Osteoblast (primary cell): ENCODE data around the gene PLA2G6. TPM values are rescaled to one million over a fixed set of nuclear protein-coding genes. Genes with fewer than 3 reads are reported as not detected.
"Not testable (repeated sequence)": the region's sequence is repeated elsewhere in the genome, so short reads cannot be mapped to it uniquely, and the experiment has no call there.

Experiments used
- DNase-seq: peaks from one replicate; pipeline ENCODE4 v3.0.0; 2011; ENCODE audit warnings: low spot score, mixed read lengths; ENCODE audit not compliant: insufficient read length; ENCODE audit errors: missing footprints
- H2AFZ ChIP-seq: 2 replicates; pipeline ENCODE4 v1.6.0; 2011; ENCODE audit warnings: mild to moderate bottlenecking, low read length
- H3K27ac ChIP-seq: 2 replicates; pipeline ENCODE4 v1.5.1; 2011; ENCODE audit warnings: mild to moderate bottlenecking, low read depth, low read length, moderate library complexity
- H3K27me3 ChIP-seq: 2 replicates; pipeline ENCODE4 v1.6.0; 2012; ENCODE audit warnings: mild to moderate bottlenecking, control low read depth, inconsistent platforms, low read length, moderate library complexity; ENCODE audit not compliant: insufficient read depth
- H3K36me3 ChIP-seq: 2 replicates; pipeline ENCODE4 v1.5.1; 2011; ENCODE audit warnings: mild to moderate bottlenecking, low read length, control low read depth, moderate library complexity; ENCODE audit not compliant: insufficient read depth
- H3K4me1 ChIP-seq: 2 replicates; pipeline ENCODE4 v1.5.1; 2011; ENCODE audit warnings: mild to moderate bottlenecking, low read length, control low read depth, moderate library complexity; ENCODE audit not compliant: insufficient read depth
- H3K4me2 ChIP-seq: 2 replicates; pipeline ENCODE4 v1.6.0; 2011; ENCODE audit warnings: mild to moderate bottlenecking, low read length; ENCODE audit not compliant: insufficient read depth
- H3K4me3 ChIP-seq: fragments of 200-600 bp; sonication (generic); 3 replicates; pipeline ENCODE4 v1.5.1; 2012; ENCODE audit warnings: mild to moderate bottlenecking, low read length, inconsistent platforms; ENCODE audit not compliant: insufficient read depth
- H3K79me2 ChIP-seq: 2 replicates; pipeline ENCODE4 v1.6.0; 2012; ENCODE audit warnings: mild to moderate bottlenecking, low read length, control low read depth, inconsistent platforms; ENCODE audit not compliant: insufficient read depth
- H3K9me3 ChIP-seq: 2 replicates; pipeline ENCODE4 v1.5.1; 2011; ENCODE audit warnings: low read depth, low read length, control low read depth
- H4K20me1 ChIP-seq: 2 replicates; pipeline ENCODE4 v1.6.0; 2012; ENCODE audit warnings: mild to moderate bottlenecking, low read length, control low read depth; ENCODE audit not compliant: insufficient read depth
- total RNA-seq: library from RNA; depleted of rRNA; stranded (reverse); fragments of >200 nt; gene quantifications from 2 replicates; pipeline ENCODE4 v1.2.3, GENCODE V29; 2012
- TF ChIP-seq, protein P1 (sequence below): IDR thresholded peaks from 2 replicates; pipeline ENCODE4 v1.5.1; 2011; ENCODE audit warnings: mild to moderate bottlenecking, low read depth, low read length, moderate library complexity; ENCODE audit errors: extremely low read depth

Gene PLA2G6
- total RNA-seq, 1 donor = 12.3 TPM

DNA sequence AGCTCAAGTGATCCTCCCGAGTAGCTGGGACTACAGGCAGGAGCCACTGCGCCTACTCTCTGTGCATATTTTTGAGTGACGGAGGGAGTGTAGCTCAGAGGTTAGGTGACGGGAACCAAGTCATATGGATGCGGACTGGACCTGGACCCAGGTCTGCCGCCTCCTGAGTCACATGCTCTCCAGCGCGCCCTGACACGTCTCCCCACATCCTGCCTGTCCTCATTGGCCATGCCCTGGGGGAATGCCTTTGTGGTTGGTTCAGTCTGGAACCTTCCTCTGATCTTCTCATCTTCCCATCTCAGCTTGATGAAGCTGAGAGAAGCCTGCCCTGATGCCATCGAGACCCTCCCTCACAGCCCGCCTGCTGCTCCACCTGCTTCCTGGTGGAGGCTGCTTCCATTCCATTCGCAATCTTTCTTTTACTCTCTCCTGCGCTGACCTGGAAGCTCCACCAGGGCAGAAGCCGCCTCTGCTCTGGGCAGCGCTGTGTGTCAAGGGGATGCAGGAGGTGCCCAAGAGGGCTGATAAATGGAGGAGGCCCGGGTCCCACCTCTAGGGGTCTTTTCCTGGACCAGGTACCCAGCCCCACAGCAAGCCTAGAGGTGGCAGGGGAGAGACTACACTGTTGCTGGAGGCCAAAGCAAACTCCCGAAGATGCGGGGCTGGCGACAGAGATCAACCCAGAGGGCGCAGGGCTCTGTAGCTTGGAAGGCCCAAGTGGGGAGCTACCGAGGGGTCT, 57.2 kb downstream of the PLA2G6 start:
- Histone ChIP-seq H3K27ac (no peak overlapping the region), H3K79me2 (no peaks in the 10 kb centered on the region), H3K4me2 (no peak overlapping the region), H3K4me3 (no peak overlapping the region), H3K27me3 (no peaks in the 10 kb centered on the region), H4K20me1 (no peaks in the 10 kb centered on the region), H3K9me3 (no peaks in the 10 kb centered on the region), H2AFZ (no peak overlapping the region), H3K4me1 (no peaks in the 10 kb centered on the region), H3K36me3 (no peaks in the 10 kb centered on the region)
- peak; percentile 79 for DNase-seq
- TF ChIP-seq, protein P1, sequence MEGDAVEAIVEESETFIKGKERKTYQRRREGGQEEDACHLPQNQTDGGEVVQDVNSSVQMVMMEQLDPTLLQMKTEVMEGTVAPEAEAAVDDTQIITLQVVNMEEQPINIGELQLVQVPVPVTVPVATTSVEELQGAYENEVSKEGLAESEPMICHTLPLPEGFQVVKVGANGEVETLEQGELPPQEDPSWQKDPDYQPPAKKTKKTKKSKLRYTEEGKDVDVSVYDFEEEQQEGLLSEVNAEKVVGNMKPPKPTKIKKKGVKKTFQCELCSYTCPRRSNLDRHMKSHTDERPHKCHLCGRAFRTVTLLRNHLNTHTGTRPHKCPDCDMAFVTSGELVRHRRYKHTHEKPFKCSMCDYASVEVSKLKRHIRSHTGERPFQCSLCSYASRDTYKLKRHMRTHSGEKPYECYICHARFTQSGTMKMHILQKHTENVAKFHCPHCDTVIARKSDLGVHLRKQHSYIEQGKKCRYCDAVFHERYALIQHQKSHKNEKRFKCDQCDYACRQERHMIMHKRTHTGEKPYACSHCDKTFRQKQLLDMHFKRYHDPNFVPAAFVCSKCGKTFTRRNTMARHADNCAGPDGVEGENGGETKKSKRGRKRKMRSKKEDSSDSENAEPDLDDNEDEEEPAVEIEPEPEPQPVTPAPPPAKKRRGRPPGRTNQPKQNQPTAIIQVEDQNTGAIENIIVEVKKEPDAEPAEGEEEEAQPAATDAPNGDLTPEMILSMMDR = no peak

DNA sequence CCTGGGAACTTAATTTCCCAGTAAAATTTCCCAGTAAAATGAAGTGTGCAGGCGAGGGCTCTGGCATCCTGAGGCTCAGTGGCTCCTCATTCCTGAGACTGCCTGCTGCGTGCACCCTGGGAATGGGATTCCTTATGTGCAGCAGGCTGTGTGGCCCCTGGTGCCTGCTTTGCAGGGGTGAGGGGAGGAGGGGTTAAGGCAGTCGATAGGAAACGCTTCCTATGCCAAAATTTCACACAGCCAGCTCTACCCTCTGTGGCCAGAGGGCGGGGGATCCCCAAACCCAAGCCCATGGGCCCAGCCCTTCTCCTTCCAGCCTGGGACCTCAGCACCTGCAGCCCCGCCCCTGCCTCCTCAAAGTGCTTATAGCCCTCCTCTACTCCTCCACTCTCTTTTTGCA, 59.0 kb downstream of the PLA2G6 start:
- no peaks in the 10 kb centered on the region for H3K27me3 ChIP-seq
- no peak overlapping the region for H3K4me2 ChIP-seq
- peak; percentile 81 for DNase-seq
- H4K20me1 ChIP-seq = no peaks in the 10 kb centered on the region
- no peak overlapping the region for H2AFZ ChIP-seq
- TF ChIP-seq, protein P1 = no peak
- H3K36me3 ChIP-seq = no peaks in the 10 kb centered on the region
- H3K9me3 ChIP-seq = no peaks in the 10 kb centered on the region
- no peak overlapping the region for H3K27ac ChIP-seq
- no peaks in the 10 kb centered on the region for H3K4me1 ChIP-seq
- no peak overlapping the region for H3K4me3 ChIP-seq
- no peaks in the 10 kb centered on the region for H3K79me2 ChIP-seq

DNA sequence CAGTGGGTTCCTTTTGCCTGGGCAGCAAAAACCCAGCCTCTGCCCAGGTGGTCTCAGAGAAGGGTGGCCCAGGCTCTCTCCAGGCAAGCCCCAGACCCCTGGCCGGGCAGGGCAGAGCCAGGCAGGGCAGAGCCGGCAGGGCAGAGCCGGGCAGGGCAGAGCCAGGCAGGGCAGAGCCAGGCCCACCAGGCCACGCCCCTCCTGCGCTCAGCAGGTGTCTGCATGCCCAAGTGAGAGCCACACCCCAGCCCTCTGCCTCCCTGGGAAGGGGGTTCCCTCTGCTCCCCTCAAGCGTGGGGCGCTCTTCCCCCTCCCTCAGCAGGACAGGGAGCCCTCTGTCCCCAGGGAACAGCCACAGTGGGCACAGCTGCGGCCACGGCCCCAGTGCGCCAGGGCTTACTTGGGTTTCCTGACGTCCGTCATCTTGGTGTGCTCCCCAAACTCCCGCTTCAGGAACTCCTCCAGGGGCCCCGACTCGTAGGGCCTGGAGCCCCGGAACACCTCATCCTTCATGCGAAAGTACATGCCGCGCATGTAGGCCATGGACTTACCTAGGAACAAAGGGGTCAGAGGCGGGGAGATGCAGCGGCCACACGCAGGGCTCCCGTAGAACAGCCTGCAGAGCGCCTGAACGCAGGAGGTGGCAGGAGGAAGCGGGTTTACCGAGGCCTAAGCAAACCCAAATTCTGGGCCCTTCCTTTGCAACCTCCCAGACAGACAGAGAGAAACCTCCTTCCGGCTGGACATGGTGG, 61.1 kb downstream of the PLA2G6 start:
- Histone ChIP-seq H3K4me2 (no peak overlapping the region), H3K79me2 (no peaks in the 10 kb centered on the region), H3K4me3 (no peak overlapping the region), H3K36me3 (no peaks in the 10 kb centered on the region), H2AFZ (no peak overlapping the region), H3K4me1 (no peaks in the 10 kb centered on the region), H3K9me3 (no peaks in the 10 kb centered on the region), H3K27me3 (no peaks in the 10 kb centered on the region), H3K27ac (no peak overlapping the region), H4K20me1 (no peaks in the 10 kb centered on the region)
- TF ChIP-seq, protein P1 = no peak
- DNase-seq = peak; percentile 71

DNA sequence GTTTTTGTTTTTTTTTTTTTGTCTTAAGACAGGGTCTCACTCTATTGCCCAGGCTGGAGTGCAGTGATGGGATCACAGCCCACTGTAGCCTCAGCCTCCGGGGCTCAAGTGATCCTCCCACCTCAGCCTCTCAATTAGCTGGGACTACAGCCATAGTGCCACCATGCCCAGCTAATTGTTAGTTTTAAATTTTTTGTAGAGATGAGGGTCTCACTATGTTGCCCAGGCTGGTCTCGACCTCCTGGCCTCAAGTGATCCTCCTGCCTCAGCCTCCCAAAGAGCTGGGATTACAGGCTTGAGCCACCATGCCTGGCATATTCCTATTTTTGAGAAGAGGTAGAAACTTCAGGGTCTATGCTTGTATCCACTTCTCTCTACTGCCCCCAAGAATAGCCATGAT, 62.9 kb downstream of the PLA2G6 start:
- not testable (repeated sequence) for H3K9me3 ChIP-seq, H4K20me1 ChIP-seq, H3K36me3 ChIP-seq, H3K79me2 ChIP-seq, DNase-seq, H2AFZ ChIP-seq, H3K27ac ChIP-seq, H3K4me2 ChIP-seq, H3K4me1 ChIP-seq, H3K27me3 ChIP-seq, H3K4me3 ChIP-seq
